Measurements from ENCODE around the gene RXFP2. TPM values are rescaled to one million over a fixed set of nuclear protein-coding genes. Genes with fewer than 3 reads are reported as not detected.

Gene RXFP2
- not detected for total RNA-seq

GRCh38 chr13:31739226-31739625 lies at the start of gene RXFP2:
Gene RXFP2 (plus strand): TSS chr13:31739526. CDS start chr13:31739613, 87 bp downstream.
- POLR2A ChIA-PET: no interaction called here
- CTCF ChIA-PET: no interaction called here

GRCh38 chr13:31697290-31697689 lies 42.0 kb upstream of the RXFP2 start:
- ChIA-PET POLR2A (no interaction called here), CTCF (no interaction called here)

DNA sequence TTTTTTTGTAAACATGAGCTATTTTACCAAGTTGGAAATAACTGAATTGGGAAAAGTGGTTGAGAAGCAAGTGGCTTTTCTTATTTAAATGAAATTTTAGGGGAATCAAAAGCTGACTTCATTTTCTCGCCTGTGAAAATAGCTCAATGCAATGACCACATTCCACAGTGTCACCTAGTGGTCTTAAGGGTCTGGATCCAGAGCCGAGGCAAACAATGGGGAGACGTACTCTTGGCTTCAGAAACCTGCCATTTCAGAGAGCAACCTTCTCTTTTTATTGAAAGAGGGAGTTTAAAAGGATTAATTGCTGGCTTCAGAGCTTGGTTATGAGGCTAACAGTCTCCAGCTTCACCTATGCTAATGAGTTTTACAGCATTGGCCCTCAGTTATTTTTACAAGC lies 39.7 kb upstream of the RXFP2 start:
- ChIA-PET CTCF (no interaction called here), POLR2A (interaction anchor here (0.6 kb wide), 1 partner anchor 200 kb away, joined by 4 read pairs; no protein-coding TSS in a partner anchor)

GRCh38 chr13:31703780-31704179 lies 35.5 kb upstream of the RXFP2 start:
- ChIA-PET POLR2A (no interaction called here), CTCF (no interaction called here)

- ChIA-PET CTCF (no interaction called here), POLR2A (no interaction called here)
Measured at GRCh38 chr13:31706105-31706504, 33.2 kb upstream of the RXFP2 start.

DNA sequence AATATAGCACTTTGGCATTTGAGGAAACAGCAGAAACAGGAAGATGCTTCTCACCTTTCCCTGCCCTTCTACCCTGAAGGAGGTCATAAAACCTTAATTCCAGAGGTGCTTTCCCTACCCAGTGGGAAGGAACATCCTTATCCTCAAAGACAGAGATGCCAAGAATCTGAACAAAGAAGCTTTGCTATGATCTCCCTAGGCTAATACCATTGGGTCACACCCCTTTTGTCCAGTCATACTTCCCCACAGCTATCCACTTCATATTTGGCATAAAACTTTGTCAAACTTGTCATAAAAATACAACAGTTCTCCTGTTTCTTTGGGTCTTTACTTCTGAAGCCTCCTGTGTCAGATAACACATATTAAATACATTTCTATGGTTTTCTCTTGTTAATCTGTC lies 21.7 kb upstream of the RXFP2 start:
- POLR2A ChIA-PET: no interaction called here
- CTCF ChIA-PET: no interaction called here

DNA sequence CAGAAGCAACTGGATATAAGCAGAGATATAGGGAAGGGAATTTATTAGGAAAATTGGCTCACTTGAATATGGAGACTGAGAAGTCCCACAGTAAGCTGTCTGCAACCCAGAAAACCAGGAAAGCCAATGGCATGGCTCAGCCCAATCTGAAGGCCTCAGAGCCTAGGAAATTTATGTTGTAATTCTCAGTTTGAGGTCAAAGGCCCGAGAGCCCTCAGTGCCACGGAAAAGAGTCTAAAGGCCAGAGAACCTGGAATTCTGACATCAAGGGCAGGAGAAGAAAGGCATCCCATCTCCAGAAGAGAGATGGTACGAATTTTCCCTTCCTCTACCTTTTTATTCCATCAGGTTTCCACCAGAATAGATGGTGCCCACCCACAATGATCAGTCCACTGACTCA lies 20.1 kb upstream of the RXFP2 start:
- ChIA-PET CTCF (no interaction called here), POLR2A (no interaction called here)

- CTCF ChIA-PET: no interaction called here
Measured at GRCh38 chr13:31722673-31723072, 16.7 kb upstream of the RXFP2 start.

DNA sequence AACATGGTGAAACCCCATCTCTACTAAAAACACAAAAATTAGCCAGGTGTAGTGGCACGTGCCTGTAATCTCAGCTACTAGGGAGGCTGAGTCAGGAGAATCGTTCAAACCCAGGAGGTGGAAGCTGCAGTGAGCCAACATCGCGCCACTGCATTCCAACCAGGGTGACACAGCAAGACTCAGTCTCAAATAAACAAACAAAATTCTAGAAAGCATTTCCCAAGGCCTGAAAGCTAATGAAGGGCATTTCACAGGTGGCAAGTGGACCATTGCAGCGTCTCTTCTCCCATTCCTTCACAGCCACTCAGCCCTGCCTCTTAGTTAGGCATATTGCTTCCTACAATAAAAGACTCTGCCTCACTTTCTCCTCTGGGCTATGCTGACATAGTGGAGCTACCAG lies 13.5 kb upstream of the RXFP2 start:
- ChIA-PET POLR2A (no interaction called here), CTCF (no interaction called here)

More at GRCh38 chr13:31722673-31723072, 16.7 kb upstream of the RXFP2 start:
- POLR2A ChIA-PET: no interaction called here

DNA sequence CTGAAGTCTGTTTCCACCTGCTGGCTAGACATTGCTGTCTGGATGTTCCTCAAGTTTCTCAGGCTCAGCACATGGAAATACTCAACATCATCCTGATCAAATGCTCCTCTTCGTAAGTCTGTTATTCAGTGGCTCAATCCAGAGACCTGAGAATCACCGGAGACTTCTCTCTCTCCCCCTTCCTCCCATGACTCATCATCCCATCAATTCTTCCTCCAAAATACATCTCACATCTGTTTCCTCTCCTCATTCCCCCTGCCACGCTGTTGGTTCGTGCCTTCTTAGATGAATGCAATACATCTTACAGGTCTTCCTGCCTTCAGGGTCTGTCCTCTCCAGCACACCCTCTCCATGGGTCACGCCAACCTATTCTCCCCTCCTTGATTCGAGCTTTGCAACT lies 7.4 kb upstream of the RXFP2 start:
- CTCF ChIA-PET: no interaction called here
- POLR2A ChIA-PET: no interaction called here

- ChIA-PET CTCF (no interaction called here), POLR2A (no interaction called here)
Measured at GRCh38 chr13:31733066-31733465, 6.3 kb upstream of the RXFP2 start.

DNA sequence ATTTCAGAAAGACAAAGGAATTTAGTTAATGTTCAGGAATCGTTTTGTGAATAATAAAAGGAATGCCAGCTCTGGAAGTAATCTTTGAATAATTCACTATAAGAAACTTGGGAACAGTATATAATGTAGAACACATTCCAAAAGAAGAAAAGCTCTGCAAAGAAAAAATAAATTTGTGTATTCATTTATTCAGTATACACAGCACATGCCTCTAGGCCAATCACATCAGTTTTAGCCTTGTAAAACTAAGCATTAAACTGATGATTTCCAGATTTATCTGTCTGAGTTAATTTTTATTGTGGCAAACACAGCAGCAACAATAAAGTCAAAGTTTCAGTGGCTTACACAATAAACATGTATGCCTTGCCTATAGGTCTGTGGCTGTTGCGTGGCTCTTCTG lies 5.7 kb upstream of the RXFP2 start:
- ChIA-PET CTCF (interaction anchor here (0.7 kb wide), 1 partner anchor 23 kb away, joined by 3 read pairs; no protein-coding TSS in a partner anchor), POLR2A (no interaction called here)

- ChIA-PET CTCF (no interaction called here), POLR2A (no interaction called here)
Measured at GRCh38 chr13:31742097-31742734, 2.9 kb downstream of the RXFP2 start.

GRCh38 chr13:31747291-31747690 lies 8.0 kb downstream of the RXFP2 start:
- CTCF ChIA-PET: no interaction called here
- POLR2A ChIA-PET: no interaction called here

DNA sequence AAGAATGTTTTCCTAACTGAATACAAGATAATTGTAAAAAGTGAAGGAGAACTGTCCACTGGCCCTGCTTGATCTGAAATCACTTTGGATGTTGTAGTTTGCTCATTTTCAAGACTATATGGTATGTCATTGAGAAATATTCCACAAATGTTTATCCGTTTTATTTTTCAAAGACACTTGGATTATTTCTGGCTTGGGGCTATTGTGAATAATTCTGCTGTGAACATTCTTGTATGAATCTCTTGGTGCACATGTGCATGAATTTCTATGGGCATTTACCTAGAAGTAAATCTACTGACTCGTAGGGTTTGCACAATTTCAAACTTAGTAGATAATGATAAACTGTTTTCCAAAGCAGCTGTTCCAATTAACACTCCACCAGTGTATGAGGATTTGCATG lies 8.6 kb downstream of the RXFP2 start:
- CTCF ChIA-PET: no interaction called here
- POLR2A ChIA-PET: no interaction called here

DNA sequence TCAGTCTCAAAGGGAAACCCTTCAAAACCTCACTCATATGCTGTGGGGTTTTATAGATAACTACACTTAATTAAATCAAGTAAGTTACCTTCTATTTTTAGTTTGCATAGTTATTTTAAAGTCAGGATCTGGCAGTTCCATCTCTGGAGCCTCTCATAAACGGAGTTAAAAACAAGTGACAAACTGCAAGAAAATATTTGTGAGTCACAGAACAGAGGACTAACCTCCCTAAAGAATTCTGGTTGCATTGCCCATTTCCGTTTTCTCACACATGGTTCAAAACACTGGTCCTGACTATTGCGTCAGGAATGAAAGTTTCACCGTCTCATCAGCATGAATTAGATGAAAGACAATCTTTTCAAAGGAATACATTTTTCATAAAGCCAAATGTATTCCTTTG lies 10.6 kb downstream of the RXFP2 start:
- POLR2A ChIA-PET: no interaction called here
- CTCF ChIA-PET: no interaction called here

DNA sequence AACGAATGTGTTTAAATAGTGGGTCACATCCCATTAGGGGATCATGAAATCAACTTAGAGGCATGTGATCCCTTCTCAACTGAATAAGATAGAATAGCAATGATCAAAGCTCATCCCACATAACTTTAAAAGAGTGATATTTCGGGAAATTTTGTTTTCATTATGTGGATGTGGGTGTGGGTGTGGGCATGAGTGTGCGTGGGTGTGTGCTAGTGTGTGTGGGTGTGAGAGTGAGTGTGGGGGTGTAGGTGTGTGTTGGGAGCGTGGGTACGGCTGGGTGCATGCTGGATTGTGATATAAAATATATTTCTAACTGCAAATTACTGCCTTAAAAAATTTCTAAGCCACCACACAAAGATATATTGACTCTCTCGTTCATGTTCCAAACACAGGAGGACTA lies 15.9 kb downstream of the RXFP2 start:
- CTCF ChIA-PET: no interaction called here
- POLR2A ChIA-PET: no interaction called here

- POLR2A ChIA-PET: no interaction called here
- CTCF ChIA-PET: no interaction called here
Measured at GRCh38 chr13:31755803-31756212, 16.5 kb downstream of the RXFP2 start.

GRCh38 chr13:31756346-31756745 lies 17.0 kb downstream of the RXFP2 start:
- POLR2A ChIA-PET: no interaction called here
- CTCF ChIA-PET: interaction anchor here (0.6 to 0.7 kb wide), 2 partner anchors 22 to 517 kb away, joined by 3 to 4 read pairs; no protein-coding TSS in a partner anchor

DNA sequence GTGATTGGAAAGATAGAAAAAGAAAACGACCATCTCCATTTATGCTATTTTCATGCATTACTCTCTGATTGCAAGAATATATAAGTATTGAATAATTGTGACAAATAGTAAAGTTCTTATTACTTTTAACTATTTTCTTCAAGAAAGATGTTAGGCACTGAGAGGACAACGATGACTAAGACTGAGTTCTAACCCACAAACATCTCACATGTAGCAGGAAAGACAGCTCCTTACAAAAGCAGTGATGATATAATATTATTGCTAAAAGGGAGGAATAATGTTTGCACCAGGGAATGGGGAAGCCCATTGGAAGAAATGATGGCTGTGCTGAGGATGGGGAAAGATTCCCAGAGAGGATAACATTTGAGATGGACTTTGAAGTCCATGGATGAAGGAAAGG lies 22.6 kb downstream of the RXFP2 start:
- CTCF ChIA-PET: no interaction called here
- POLR2A ChIA-PET: no interaction called here

- POLR2A ChIA-PET: no interaction called here
Measured at GRCh38 chr13:31764556-31764955, 25.2 kb downstream of the RXFP2 start.

GRCh38 chr13:31765138-31765785 lies 25.9 kb downstream of the RXFP2 start:
- ChIA-PET CTCF (no interaction called here), POLR2A (no interaction called here)

More at GRCh38 chr13:31764556-31764955, 25.2 kb downstream of the RXFP2 start:
- CTCF ChIA-PET: no interaction called here

Measured in activated CD8-positive, alpha-beta memory T cell treated with anti-CD3 and anti-CD28 coated beads for 36 hours (primary cell).